Ovary (tissue), 3 donors: ENCODE data around the gene VASH2.

Experiments used
- EP300 ChIP-seq: sonication (generic); formaldehyde crosslinking; IDR thresholded peaks from one replicate; pipeline ENCODE4 v1.6.1; 2017; ENCODE audit warnings: antibody characterized with exemption
- TF ChIP-seq, protein P1 (sequence below), 3 donors: fragments of 450-650 bp in 2 of 3; fragments of 200-600 bp in 1 of 3; IDR thresholded peaks; one replicate each; pipeline versions ENCODE4 v1.5.1 to v1.8.0; 2016 to 2022; ENCODE audit warnings: antibody characterized with exemption in 3 of 3, mild to moderate bottlenecking in 1 of 3
- donor health status: DM: no; HTN: no; CAD: no.

DNA sequence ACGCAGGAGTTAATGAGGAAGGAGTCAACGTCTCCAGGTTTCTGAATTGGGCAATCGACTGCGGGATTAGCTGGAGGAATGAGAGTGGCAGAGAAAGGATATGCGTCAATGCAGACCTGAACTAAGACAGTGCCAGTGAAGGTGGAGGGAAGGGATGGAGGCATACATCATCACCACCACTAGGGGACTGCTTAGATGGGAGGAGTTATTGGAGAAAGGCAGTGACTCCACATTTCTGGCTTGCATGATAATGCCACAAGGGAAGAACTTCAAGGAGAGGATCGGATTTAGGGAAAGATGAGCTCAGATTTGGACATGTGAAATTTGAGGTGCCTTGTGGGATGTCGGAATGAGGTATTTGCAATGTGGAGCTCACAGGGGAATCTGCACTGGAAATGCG, 17.5 kb downstream of the VASH2 start:
- TF ChIP-seq, protein P1, sequence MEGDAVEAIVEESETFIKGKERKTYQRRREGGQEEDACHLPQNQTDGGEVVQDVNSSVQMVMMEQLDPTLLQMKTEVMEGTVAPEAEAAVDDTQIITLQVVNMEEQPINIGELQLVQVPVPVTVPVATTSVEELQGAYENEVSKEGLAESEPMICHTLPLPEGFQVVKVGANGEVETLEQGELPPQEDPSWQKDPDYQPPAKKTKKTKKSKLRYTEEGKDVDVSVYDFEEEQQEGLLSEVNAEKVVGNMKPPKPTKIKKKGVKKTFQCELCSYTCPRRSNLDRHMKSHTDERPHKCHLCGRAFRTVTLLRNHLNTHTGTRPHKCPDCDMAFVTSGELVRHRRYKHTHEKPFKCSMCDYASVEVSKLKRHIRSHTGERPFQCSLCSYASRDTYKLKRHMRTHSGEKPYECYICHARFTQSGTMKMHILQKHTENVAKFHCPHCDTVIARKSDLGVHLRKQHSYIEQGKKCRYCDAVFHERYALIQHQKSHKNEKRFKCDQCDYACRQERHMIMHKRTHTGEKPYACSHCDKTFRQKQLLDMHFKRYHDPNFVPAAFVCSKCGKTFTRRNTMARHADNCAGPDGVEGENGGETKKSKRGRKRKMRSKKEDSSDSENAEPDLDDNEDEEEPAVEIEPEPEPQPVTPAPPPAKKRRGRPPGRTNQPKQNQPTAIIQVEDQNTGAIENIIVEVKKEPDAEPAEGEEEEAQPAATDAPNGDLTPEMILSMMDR (IDR thresholded peaks at IDR 0.05) = no peak
- TF ChIP-seq EP300 = no peak
